T-helper 17 cell (primary cell): ENCODE data around the gene SERPINB11. TPM values are rescaled to one million over a fixed set of nuclear protein-coding genes. Genes with fewer than 3 reads are reported as not detected.
"Not testable (repeated sequence)": the region's sequence is repeated elsewhere in the genome, so short reads cannot be mapped to it uniquely, and the experiment has no call there.

ENCODE experiments used
- ATAC-seq: fragments of 150-1000 bp; cut with Tn5 transposase; 2 replicates; pipeline ENCODE4 v1.10.0; 2021; ENCODE audit warnings: mild to moderate bottlenecking, moderate library complexity
- DNase-seq, 3 donors: peaks; one replicate each; pipeline versions ENCODE4 v3.0.0 to v3.0.0-alpha.2; 2020 to 2021
- H3K9me3 ChIP-seq: one replicate; pipeline ENCODE4 v1.7.0; 2013; ENCODE audit warnings: low read length, mild to moderate bottlenecking; ENCODE audit not compliant: control insufficient read depth, poor library complexity, severe bottlenecking
- H3K27ac Mint-ChIP-seq: one replicate; pipeline ENCODE4 v1.8.0; 2022; ENCODE audit warnings: mild to moderate bottlenecking, moderate library complexity, mixed read lengths
- H3K27me3 Mint-ChIP-seq: one replicate; pipeline ENCODE4 v1.8.0; 2022; ENCODE audit warnings: mixed read lengths
- H3K36me3 Mint-ChIP-seq: one replicate; pipeline ENCODE4 v1.8.0; 2022; ENCODE audit warnings: low read depth, mixed read lengths
- H3K4me1 Mint-ChIP-seq: one replicate; pipeline ENCODE4 v1.8.0; 2022; ENCODE audit warnings: mild to moderate bottlenecking, mixed read lengths
- H3K4me3 Mint-ChIP-seq: one replicate; pipeline ENCODE4 v1.8.0; 2022; ENCODE audit warnings: mild to moderate bottlenecking, moderate library complexity, mixed read lengths
- total RNA-seq, 4 donors: library from RNA in 2 of 4; stranded (reverse) in 2 of 4; gene quantifications; one replicate each; pipeline ENCODE4 v1.2.3 and lab custom pipeline; 2022 to 2026

SERPINB11 gene, protein sequence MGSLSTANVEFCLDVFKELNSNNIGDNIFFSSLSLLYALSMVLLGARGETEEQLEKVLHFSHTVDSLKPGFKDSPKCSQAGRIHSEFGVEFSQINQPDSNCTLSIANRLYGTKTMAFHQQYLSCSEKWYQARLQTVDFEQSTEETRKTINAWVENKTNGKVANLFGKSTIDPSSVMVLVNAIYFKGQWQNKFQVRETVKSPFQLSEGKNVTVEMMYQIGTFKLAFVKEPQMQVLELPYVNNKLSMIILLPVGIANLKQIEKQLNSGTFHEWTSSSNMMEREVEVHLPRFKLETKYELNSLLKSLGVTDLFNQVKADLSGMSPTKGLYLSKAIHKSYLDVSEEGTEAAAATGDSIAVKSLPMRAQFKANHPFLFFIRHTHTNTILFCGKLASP
- total RNA-seq (not detected), total RNA-seq (lab: John Stamatoyannopoulos, UW) (0 reads per million in 2 donors)

DNA sequence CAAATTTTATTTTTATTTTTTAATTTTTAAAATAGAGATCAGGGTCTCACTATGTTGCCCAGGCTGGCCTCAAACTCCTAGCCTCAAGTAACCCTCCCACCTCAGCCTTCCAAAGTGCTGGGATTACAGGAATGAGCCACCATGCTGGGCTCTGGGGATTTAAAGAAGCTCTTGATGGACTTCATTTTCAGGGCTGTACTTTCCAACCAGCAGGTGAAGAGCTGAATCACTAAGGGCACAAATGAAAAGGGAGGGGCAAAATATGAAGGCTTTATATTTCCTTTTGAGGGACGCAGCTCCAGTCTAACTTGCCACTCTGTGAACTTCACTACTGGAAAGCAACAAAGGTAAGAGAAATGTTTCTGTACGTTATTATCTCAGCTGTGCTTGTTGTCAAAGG lies at the start of gene SERPINB11:
SERPINB11 (plus strand) TSS at position 301 of the 400 bp plus-strand sequence. CDS start 7,234 bp downstream, outside the sequence.
- Mint-ChIP-seq H3K4me3 (no peak within 1 kb of the TSS), H3K4me1 (no peaks in the 10 kb centered on the region), H3K27ac (no peak within 1 kb of the TSS), H3K36me3 (no peaks in the 10 kb centered on the region), H3K27me3 (no peaks in the 10 kb centered on the region)
- ATAC-seq (no peak), DNase-seq (no peak)
- no peaks in the 10 kb centered on the region for H3K9me3 ChIP-seq

DNA sequence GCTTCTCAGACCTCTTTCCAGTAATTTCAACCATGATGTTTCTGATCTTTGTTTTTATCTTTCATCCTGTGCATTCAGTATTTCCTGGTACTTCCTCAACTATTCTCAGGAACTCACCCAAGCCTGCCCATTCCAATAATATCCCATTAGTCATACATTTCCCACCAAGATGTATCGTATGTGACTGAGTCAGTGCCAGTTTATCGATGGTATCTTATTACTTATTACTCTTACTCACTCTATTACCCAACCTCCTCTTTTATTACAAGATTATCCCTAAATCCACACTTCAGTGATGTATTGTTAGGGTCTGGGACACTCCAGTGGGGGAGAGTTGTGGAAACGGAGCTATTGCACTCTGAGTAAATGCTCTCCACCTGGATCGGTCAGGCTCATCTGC lies 43.8 kb upstream of the SERPINB11 start:
- not testable (repeated sequence) for H3K9me3 ChIP-seq, DNase-seq, ATAC-seq, H3K4me1 Mint-ChIP-seq, H3K27ac Mint-ChIP-seq, H3K4me3 Mint-ChIP-seq, H3K36me3 Mint-ChIP-seq, H3K27me3 Mint-ChIP-seq

DNA sequence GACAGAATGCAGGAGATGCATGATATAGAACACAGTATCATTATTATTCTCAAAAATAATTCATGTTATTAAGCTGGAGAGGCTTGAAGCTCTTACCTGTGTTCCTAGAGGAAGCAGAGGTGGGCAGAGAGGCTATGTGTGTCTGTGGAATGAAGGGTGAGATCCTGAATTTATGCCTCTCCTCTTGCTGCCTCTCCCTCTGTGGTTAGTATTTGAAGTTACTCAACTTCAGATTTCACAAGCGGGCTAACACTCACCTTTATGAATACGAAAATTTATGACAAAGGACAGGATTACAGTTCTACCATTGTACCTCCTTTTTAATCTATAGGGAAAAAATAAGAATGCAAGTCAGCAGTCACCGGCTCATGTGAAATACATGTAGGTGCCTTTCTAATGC lies 41.0 kb upstream of the SERPINB11 start, which contains the start of gene SERPINB3:
SERPINB3 (minus strand) TSS at position 144 of the 400 bp plus-strand sequence. CDS start 677 bp downstream, outside the sequence.
- H3K4me1 Mint-ChIP-seq, H3K4me3 Mint-ChIP-seq, H3K27ac Mint-ChIP-seq, H3K27me3 Mint-ChIP-seq, ATAC-seq, H3K9me3 ChIP-seq, DNase-seq, H3K36me3 Mint-ChIP-seq: not testable (repeated sequence)

DNA sequence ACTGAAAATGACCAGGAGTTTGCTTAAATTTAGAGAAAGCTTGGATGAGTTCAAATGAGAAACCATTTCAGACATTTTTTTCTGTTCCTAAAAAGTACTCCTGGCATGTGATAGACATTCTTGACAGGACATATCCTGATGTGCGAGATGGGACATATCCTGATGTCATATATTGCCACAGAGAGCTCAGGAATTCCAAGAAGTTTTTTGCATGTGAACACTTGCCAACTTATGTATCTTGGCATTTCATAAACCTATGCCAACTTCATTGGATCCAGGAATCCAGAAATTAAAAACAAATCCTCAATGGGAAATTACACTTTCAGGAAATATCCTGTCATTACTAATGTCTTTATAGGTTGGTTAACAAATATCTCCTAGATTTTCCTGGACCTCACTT lies 38.2 kb upstream of the SERPINB11 start:
- H3K36me3 Mint-ChIP-seq: no peaks in the 10 kb centered on the region
- H3K27me3 Mint-ChIP-seq: no peaks in the 10 kb centered on the region
- H3K4me1 Mint-ChIP-seq: no peaks in the 10 kb centered on the region
- ATAC-seq (no peak), DNase-seq (no peak)
- H3K4me3 Mint-ChIP-seq: no peak overlapping the region
- H3K9me3 ChIP-seq: no peaks in the 10 kb centered on the region
- H3K27ac Mint-ChIP-seq: no peak overlapping the region

DNA sequence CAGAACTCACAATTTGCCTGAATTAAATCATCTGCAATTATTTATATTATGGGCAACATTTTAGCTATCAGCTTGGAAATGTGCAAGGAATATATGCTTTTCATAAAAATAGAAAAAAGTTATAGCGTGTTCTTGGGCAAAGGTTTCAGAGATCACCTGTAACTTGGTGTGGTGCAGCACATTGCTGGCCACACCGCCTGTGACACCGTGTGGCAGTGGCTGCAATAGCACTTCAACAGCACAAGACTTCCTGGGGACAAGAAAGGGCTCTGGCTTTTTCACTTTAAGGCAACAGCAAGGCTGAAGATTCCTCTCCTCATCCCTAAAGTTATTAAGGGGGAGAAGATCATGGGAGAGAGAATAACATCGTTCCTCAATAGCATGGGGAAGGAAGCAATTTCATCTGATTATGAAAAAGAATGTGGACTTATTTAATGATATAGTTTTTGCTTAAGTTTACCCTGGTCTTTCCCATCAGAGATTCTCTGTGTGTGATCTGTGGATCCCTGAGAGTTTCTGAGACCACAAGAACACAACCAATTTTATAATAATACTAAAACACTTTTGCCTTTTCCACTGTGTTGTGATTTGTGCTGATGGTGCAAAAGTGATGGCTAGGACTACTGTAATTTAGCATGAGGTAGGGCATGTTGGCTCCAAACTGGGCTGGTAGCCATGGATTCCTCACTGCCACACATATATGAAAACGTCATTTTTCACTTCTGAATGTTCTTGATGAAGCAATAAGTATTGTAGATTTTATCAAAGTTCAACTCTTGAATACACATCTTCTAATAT lies 26.0 kb upstream of the SERPINB11 start:
- Mint-ChIP-seq H3K27me3 (no peaks in the 10 kb centered on the region), H3K4me1 (no peaks in the 10 kb centered on the region), H3K36me3 (no peaks in the 10 kb centered on the region), H3K27ac (no peak overlapping the region), H3K4me3 (no peak overlapping the region)
- DNase-seq (no peak), ATAC-seq (no peak)
- H3K9me3 ChIP-seq: no peaks in the 10 kb centered on the region

DNA sequence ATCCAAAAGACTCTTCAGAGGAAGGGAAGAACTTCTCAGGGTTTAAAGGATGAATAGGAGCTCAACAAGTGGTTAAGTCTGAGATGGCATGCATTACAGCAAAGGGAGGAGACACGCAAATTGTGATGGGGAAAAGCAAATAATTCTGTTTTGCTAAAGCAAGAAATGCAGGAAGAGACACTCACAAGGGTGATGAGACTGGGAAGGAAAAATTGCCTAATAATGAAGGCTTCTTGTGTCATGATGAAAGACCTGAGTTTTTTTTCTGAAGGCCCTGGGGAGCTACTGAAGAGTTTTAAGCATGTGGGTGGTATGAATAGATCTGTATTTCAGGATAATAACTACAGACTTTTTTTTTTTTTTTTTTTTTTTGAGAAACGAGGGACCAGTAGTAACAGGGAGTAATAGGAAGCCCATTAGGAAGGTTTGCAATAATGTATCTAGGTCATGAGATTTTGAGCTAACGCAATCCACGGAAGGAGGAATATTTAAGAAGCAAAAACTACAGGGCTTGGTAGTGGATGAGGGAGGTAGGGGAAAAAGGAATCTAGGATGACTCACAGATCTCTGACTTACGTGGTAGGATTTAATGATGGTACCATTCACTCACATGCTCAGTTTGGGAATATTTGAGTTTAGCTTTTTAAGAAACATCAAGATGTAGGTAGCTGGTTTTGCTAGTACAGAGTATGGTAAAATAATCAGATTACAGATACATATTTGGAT lies 25.1 kb upstream of the SERPINB11 start:
- H3K27ac Mint-ChIP-seq: no peak overlapping the region
- H3K4me3 Mint-ChIP-seq: no peak overlapping the region
- H3K27me3 Mint-ChIP-seq: no peaks in the 10 kb centered on the region
- ATAC-seq: no peak
- H3K9me3 ChIP-seq: no peaks in the 10 kb centered on the region
- no peak for DNase-seq
- no peaks in the 10 kb centered on the region for H3K4me1 Mint-ChIP-seq
- no peaks in the 10 kb centered on the region for H3K36me3 Mint-ChIP-seq

DNA sequence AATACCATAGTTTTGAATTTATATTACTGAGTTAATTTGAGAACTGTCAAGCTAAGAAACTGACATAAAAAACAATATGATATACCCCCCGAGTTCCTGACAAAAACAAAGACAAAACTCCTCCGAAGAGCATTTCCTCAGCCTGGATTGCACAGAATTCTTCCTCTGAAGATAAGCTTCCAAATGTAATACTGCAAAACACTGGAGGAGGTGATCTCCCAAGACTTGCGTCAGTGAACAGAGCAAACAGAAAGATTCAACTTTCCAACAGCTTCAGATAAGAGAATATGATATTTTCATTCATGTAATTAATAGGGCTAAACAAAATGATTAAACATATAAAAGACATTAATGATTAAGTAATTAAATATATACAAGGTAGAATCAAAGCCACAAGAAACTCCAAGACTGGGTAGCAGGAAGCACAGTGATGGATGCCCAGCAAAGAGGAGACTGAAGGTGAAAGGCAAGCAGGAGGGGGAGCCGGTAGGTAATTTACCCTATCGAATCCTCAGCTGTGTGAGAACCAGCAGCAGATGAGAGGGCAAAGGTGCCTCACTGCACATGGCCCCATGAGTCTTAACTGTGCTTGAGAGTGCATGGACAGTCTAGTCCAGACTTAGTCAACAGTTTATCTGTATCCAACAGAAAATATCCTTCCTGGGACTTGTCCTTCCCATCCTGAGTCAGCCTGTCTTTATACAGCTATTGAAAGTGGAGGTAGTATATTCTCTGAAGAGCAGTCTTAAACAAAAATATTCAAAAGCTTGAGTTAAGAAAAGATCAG lies 22.7 kb upstream of the SERPINB11 start:
- H3K4me1 Mint-ChIP-seq: no peaks in the 10 kb centered on the region
- no peaks in the 10 kb centered on the region for H3K9me3 ChIP-seq
- H3K4me3 Mint-ChIP-seq: no peak overlapping the region
- no peak overlapping the region for H3K27ac Mint-ChIP-seq
- H3K36me3 Mint-ChIP-seq: no peaks in the 10 kb centered on the region
- no peak for DNase-seq
- ATAC-seq: no peak
- H3K27me3 Mint-ChIP-seq: no peaks in the 10 kb centered on the region

DNA sequence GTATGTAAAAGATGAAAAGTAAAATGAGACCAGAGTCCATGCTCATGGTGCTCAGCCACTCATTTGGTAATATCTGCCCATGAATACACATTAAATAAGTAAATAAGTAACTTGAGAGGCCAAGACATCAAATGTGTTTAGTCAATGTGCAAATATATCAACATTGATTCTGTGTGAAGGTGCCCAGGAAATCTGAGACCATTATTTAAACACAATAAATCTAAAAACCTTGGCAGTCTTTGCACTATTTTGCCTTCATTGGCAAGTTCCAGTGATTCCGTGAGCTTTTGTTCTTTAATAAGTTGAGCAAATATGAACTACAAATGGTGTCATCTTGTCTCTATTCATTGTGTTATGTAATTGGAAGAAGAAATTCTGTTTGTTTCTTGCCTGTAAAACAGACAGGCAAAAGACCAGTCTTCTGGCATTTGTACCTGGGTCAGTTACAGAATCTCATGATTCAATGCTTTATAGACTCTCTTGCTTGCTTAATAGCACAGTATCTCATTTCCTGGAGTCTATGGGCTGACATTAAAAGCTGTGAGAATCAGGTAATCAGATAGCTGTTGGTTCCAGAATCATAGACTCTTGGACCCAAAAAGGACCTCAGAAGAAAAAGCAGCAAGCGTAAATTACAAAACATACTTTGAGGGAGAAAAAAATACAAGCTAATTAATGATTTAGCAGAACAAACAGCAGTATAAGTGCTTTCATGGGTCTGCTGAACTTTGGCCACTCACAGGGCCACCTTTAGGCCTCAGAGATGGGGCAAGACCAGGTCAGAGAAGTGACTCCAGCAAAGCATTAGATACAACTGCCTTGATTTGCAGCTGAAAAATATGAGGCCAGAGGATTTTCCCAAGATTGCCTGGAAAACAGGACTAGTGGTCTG lies 21.1 kb upstream of the SERPINB11 start:
- H3K4me1 Mint-ChIP-seq: no peaks in the 10 kb centered on the region
- H3K9me3 ChIP-seq: no peaks in the 10 kb centered on the region
- no peak overlapping the region for H3K4me3 Mint-ChIP-seq
- no peak overlapping the region for H3K27ac Mint-ChIP-seq
- no peaks in the 10 kb centered on the region for H3K27me3 Mint-ChIP-seq
- DNase-seq: no peak
- no peaks in the 10 kb centered on the region for H3K36me3 Mint-ChIP-seq
- no peak for ATAC-seq

DNA sequence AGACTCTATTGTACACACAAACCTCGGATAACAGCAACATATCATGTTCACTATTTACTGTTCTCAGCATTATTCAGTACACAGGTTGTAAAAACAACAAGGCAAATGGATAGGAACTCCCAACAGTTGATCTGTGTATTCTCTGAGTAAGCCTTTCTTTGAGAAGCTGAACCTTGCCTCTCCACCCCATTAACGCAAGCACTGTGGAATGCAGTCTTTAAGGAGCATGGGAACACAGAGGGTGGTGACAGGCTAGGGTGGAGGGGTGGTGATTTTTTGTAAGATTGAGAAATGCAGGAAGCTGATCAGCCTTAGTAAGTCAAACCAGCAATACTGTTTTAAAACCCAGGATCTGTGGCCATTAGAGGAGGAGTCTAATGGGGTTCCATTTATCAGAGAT lies 19.6 kb upstream of the SERPINB11 start:
- no peak overlapping the region for H3K27ac Mint-ChIP-seq
- no peaks in the 10 kb centered on the region for H3K9me3 ChIP-seq
- no peak for DNase-seq
- ATAC-seq: no peak
- no peaks in the 10 kb centered on the region for H3K36me3 Mint-ChIP-seq
- no peaks in the 10 kb centered on the region for H3K4me1 Mint-ChIP-seq
- H3K4me3 Mint-ChIP-seq: no peak overlapping the region
- no peaks in the 10 kb centered on the region for H3K27me3 Mint-ChIP-seq

DNA sequence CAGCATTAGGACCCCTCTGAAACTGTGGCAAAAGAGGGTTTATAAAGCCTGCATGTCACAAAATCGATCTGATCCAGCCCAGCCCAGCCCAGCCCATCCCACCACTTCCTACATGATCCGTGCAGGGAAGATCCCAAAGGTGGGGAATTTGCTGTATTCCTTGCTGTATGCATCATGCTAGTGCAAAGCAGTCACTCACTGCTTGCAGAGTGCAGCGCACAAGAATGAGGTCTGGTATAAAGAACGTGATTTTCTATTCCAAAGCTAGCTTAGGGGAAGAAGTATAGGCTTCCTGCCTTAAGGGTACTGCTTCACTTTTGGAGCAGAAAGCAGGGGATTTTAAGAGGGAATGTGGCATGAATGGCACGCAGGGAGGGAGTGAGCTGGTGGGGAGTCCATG lies 18.9 kb upstream of the SERPINB11 start:
- DNase-seq (no peak), ATAC-seq (no peak)
- H3K4me1 Mint-ChIP-seq: no peaks in the 10 kb centered on the region
- H3K4me3 Mint-ChIP-seq: no peak overlapping the region
- H3K36me3 Mint-ChIP-seq: no peaks in the 10 kb centered on the region
- H3K27ac Mint-ChIP-seq: no peak overlapping the region
- H3K27me3 Mint-ChIP-seq: no peaks in the 10 kb centered on the region
- no peaks in the 10 kb centered on the region for H3K9me3 ChIP-seq

DNA sequence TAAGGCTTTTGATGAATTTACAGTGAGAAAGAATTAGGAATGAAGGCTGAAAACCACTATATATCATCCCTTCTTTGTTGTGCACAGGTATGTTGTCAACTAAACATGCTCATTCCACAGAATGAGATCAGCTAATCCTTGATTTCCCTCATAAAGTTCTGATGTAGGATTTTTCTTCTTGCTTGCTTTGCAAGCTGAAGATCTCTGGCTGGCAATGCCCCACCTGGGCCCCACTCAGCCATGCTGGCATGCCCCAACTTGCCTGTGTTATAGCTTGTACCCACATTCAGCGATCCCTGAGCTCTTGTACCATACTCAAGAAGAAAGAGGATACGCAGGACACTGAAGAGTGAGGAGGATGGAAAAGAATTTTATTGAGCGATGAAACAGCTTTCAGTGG lies 18.0 kb upstream of the SERPINB11 start:
- H3K9me3 ChIP-seq: no peaks in the 10 kb centered on the region
- H3K4me1 Mint-ChIP-seq: no peaks in the 10 kb centered on the region
- DNase-seq (no peak), ATAC-seq (no peak)
- H3K27me3 Mint-ChIP-seq: no peaks in the 10 kb centered on the region
- no peak overlapping the region for H3K27ac Mint-ChIP-seq
- H3K4me3 Mint-ChIP-seq: no peak overlapping the region
- H3K36me3 Mint-ChIP-seq: no peaks in the 10 kb centered on the region

DNA sequence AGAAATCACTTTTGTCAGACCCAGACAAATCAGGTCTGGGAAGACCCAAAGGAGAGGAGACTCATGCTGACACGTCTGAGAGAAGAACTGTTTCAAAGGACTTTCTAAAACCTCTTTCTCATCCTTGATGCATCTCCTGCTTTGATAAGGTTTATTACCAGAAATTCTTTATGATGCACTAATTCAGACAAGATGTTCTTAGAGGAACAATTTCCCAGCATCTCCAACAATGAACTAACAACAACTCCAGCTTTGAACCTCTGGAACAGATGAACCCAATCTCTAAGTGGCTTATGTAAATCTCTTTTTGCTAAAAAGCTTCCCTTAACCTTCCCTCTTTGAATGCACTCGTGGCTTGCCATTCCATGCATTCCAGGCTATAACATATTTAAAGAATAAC lies 15.9 kb upstream of the SERPINB11 start:
- H3K36me3 Mint-ChIP-seq: no peaks in the 10 kb centered on the region
- H3K27me3 Mint-ChIP-seq: no peaks in the 10 kb centered on the region
- ATAC-seq (no peak), DNase-seq (no peak)
- H3K4me1 Mint-ChIP-seq: no peaks in the 10 kb centered on the region
- no peaks in the 10 kb centered on the region for H3K9me3 ChIP-seq
- no peak overlapping the region for H3K27ac Mint-ChIP-seq
- H3K4me3 Mint-ChIP-seq: no peak overlapping the region
